ENCODE measurements around the gene KIF3C.

DNA sequence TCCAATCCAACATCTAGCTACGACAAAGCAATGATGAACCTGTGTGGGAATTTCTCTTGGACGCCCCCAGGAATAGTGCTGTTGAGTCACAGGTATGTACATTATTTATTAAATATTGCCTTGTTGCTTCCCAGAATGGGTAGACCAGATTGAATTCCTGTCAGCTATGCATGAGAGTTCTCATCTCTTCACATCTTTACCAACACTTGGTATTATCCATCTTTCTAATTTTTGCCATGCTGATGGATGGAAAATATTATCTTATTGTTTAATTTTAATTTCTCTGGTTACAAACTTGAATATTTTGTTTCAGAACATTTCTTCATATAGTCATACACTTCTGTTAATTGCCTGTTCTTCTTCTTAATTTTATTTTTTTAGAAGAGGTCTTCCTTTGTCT is 42.0 kb upstream of the KIF3C start:
- TF ChIP-seq, protein P1, sequence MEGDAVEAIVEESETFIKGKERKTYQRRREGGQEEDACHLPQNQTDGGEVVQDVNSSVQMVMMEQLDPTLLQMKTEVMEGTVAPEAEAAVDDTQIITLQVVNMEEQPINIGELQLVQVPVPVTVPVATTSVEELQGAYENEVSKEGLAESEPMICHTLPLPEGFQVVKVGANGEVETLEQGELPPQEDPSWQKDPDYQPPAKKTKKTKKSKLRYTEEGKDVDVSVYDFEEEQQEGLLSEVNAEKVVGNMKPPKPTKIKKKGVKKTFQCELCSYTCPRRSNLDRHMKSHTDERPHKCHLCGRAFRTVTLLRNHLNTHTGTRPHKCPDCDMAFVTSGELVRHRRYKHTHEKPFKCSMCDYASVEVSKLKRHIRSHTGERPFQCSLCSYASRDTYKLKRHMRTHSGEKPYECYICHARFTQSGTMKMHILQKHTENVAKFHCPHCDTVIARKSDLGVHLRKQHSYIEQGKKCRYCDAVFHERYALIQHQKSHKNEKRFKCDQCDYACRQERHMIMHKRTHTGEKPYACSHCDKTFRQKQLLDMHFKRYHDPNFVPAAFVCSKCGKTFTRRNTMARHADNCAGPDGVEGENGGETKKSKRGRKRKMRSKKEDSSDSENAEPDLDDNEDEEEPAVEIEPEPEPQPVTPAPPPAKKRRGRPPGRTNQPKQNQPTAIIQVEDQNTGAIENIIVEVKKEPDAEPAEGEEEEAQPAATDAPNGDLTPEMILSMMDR (conservative IDR thresholded peaks at IDR 0.05 in 1 of 2, IDR thresholded peaks at IDR 0.05 in 1 of 2; ENCODE audit: low read depth in 1 of 2, low read length in 2 of 2) = no peak
- TF ChIP-seq EZH2 (IDR thresholded peaks at IDR 0.05; ENCODE audit: low read length, missing control alignments) = no peak

All from fibroblast of lung (primary cell).